Measurements from ENCODE around the gene DRC7. TPM values are rescaled to one million over a fixed set of nuclear protein-coding genes. Genes with fewer than 3 reads are reported as not detected.
A peak's percentile ranks its signal among the peaks of the same experiment; 100 is the strongest.

The DRC7 gene
- total RNA-seq, 1 donor from 2014 or later: 7.4 TPM

GRCh38 chr16:57713596-57713995 is 19.0 kb downstream of the DRC7 start:
- Mint-ChIP-seq H3K27me3 (no peaks in the 10 kb centered on the region), H3K4me3 (no peak overlapping the region), H3K9me3 (no peaks in the 10 kb centered on the region), H3K27ac (no peak overlapping the region), H3K4me1 (ENCODE audit: unreplicated experiment) (no peaks in the 10 kb centered on the region), H3K36me3 (no peaks in the 10 kb centered on the region)
- no peak for DNase-seq (ENCODE audit: extremely low spot score, unreplicated experiment)
- TF ChIP-seq CTCF (conservative IDR thresholded peaks at IDR 0.05): no peak

GRCh38 chr16:57714047-57714446 is 19.4 kb downstream of the DRC7 start:
- H3K27me3 Mint-ChIP-seq: no peaks in the 10 kb centered on the region
- H3K4me1 Mint-ChIP-seq (ENCODE audit: unreplicated experiment): no peaks in the 10 kb centered on the region
- H3K4me3 Mint-ChIP-seq: no peak overlapping the region
- no peaks in the 10 kb centered on the region for H3K36me3 Mint-ChIP-seq
- TF ChIP-seq CTCF (conservative IDR thresholded peaks at IDR 0.05): no peak
- no peak for DNase-seq (ENCODE audit: extremely low spot score, unreplicated experiment)
- no peak overlapping the region for H3K27ac Mint-ChIP-seq
- H3K9me3 Mint-ChIP-seq: no peaks in the 10 kb centered on the region

GRCh38 chr16:57720142-57720575 is 25.6 kb downstream of the DRC7 start:
- Mint-ChIP-seq H3K36me3 (no peaks in the 10 kb centered on the region), H3K4me3 (no peak overlapping the region), H3K27me3 (no peaks in the 10 kb centered on the region), H3K27ac (no peak overlapping the region), H3K9me3 (no peaks in the 10 kb centered on the region), H3K4me1 (ENCODE audit: unreplicated experiment) (no peaks in the 10 kb centered on the region)
- TF ChIP-seq CTCF (conservative IDR thresholded peaks at IDR 0.05): peak; percentile 76
- no peak for DNase-seq (ENCODE audit: extremely low spot score, unreplicated experiment)

GRCh38 chr16:57721356-57722209 is 27.0 kb downstream of the DRC7 start:
- Mint-ChIP-seq H3K36me3 (no peaks in the 10 kb centered on the region), H3K27ac (no peak overlapping the region)

GRCh38 chr16:57722210-57722499 is 27.5 kb downstream of the DRC7 start:
- Mint-ChIP-seq H3K27ac (no peak overlapping the region), H3K4me1 (ENCODE audit: unreplicated experiment) (no peaks in the 10 kb centered on the region), H3K27me3 (no peaks in the 10 kb centered on the region), H3K36me3 (no peaks in the 10 kb centered on the region), H3K4me3 (no peak overlapping the region), H3K9me3 (no peaks in the 10 kb centered on the region)
- no peak for TF ChIP-seq CTCF (conservative IDR thresholded peaks at IDR 0.05)
- no peak for DNase-seq (ENCODE audit: extremely low spot score, unreplicated experiment)

More at GRCh38 chr16:57721356-57722209, 27.0 kb downstream of the DRC7 start:
- no peak for DNase-seq (ENCODE audit: extremely low spot score, unreplicated experiment)
- Mint-ChIP-seq H3K27me3 (no peaks in the 10 kb centered on the region), H3K4me1 (ENCODE audit: unreplicated experiment) (no peaks in the 10 kb centered on the region), H3K9me3 (no peaks in the 10 kb centered on the region), H3K4me3 (no peak overlapping the region)
- TF ChIP-seq CTCF (conservative IDR thresholded peaks at IDR 0.05): no peak
